GM18517 (cell line): ENCODE results near the gene ZNF350.
"Not testable (repeated sequence)": the region's sequence is repeated elsewhere in the genome, so short reads cannot be mapped to it uniquely, and the experiment has no call there.

ENCODE experiments used
- ATAC-seq: cut with Tn5 transposase; IDR thresholded peaks from one replicate; pipeline ENCODE4 v1.9.1; 2021; ENCODE audit warnings: mild to moderate bottlenecking, moderate library complexity; ENCODE audit not compliant: unreplicated experiment

ZNF350 gene

GRCh38 chr19:51986309-51987291, at the start of gene ZNF350:
Gene ZNF350 (minus strand): TSS chr19:51986840. CDS start chr19:51974360, 12,480 bp downstream.
- peak; percentile 91 for ATAC-seq

GRCh38 chr19:52034051-52034728, 47.5 kb upstream of the ZNF350 start:
- ATAC-seq: no peak

DNA sequence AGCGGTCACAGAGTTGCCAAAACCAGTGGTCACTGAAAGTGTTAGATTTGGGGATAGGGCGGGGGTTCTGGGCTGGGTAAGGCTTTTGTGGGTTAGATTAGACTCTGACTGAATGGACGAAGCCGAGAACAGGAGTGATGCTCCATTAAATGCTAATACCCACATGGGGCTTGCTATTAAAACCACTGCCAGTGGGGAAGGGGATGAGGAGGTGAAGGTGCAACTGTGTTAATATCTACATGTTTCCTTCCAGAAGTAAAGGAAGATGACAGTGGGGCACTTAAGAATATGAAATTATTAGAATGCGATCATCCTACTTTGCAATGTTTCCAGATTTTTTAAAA, 42.1 kb upstream of the ZNF350 start:
- ATAC-seq: no peak

- ATAC-seq: peak; percentile 65
These were observed 41.6 kb upstream of the ZNF350 start, which contains the start of gene ZNF614 for GRCh38 chr19:52028027-52028779. Gene ZNF614 (minus strand): TSS chr19:52028379. CDS start chr19:52025745, 2,634 bp downstream.

DNA sequence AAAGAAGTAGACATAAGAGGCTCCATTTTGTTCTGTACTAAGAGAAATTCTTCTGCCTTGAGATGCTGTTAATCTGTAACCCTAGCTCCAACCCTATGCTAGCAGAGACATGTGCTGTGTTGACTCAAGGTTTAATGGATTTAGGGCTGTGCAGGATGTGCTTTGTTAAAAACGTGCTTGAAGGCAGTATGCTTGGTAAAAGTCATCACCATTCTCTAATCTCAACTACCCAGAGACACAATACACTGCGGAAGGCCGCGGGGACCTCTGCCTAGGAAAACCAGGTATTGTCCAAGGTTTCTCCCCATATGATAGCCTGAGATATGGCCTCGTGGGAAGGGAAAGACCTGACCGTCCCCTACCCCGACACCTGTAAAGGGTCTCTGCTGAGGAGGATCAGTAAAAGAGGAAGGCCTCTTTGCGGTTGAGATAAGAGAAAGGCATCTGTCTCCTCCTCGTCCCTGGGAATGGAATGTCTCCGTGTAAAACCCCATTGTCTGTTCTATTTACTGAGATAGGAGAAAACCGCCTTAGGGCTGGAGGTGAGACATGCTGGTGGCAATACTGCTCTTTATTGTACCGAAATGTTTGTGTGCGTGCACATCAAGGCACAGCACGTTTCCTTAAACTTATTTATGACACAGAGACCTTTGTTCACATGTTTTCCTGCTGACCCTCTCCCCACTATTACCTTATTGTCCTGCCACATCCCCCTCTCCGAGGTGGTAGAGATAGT, 39.8 kb upstream of the ZNF350 start:
- not testable (repeated sequence) for ATAC-seq

- ATAC-seq: not testable (repeated sequence)
These were observed 37.8 kb upstream of the ZNF350 start for GRCh38 chr19:52024478-52024877.

DNA sequence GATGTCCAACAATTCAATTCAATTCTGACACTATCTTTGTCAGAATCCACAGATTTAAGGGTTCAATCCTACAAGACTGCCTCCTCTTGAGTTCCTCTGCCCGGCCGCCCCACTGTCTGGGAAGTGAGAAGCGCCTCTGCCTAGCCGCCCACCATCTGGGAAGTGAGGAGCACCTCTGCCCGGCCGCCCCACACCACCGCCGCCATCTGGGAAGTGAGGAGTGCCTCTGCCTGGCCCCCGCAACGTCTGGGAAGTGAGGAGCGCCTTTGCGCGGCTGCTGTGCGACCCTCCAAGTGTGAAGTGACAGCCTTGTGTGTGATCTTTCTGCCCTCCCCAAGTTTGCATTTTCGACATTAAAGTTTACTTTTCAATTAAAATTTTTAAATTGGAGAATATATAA, 35.6 kb upstream of the ZNF350 start:
- ATAC-seq: no peak

DNA sequence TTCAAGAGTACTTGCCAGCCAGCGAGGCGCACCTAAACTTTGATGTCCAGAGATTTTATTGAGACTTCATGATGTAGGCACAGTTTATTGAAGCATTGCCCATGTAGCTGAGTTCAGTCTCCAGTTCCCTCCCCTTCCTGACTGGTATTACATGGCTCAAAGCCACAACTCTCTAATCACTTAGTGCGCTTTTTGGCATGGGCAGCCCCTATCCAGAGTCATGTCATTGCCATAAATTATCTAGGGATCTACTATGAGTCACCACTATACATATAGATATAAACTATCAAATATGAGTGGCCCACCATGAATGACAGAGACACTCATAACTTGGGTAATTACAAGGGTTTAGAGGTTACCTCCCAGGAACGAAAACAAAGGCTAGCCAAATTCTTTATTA, 33.9 kb upstream of the ZNF350 start:
- no peak for ATAC-seq

DNA sequence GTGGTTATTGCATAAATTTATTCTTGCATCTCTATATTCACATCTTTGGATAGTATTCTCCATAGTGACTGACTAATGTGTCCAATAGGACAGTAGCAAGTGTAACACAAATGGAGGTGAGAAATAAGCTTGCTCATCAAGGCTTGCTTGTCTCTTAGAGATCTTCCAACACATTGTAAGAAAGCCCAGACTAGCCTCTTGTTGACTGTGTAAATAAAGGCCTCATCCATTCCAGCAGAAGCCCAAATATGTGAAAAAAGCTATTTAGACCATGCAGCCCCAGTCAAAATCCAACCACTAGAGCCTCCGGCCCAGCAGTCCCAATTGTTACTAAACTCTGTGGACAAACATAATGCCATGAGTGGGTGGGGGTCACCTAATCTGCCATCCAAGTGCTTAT, 24.0 kb upstream of the ZNF350 start:
- ATAC-seq: no peak

DNA sequence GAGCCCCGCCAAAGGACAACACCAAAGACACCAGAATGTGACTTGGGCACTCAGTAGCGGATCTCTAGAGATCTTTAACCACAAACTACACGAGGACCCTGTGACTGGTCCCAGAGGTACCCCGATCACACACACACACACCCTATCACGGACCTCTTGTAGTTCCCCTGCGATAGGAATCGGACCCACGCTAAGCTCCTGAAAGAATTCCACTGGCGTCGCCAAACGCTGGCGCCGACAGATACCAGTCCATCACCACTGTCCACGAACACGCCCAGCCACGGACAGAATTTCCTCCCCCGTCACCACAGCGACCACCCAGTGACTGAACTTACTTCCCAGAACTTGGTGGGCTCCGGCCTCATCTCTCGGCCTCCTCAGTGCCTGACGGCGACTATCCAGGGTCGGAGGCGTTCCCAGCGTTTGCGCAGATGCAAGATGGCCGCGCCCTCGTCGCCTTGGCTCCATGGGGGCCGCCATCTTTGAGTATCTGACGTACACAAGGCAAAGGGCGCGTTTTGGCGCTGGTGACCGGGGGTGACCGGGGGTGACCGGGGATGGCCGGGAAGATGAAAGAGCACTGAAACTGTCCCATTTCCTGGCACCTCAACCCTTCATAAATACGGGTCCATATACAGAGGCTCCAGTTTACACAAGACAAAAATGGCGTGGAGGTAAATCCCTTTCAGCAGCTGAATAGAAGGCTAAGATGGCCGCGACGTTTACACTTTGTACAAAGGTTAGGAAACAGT, 21.3 kb upstream of the ZNF350 start, which contains the start of gene ZNF615:
ZNF615 (minus strand) TSS at position 406 of the 752 bp plus-strand sequence. CDS start 4,500 bp downstream, outside the sequence.
- ATAC-seq: peak; percentile 82

GRCh38 chr19:52007451-52007805, 20.8 kb upstream of the ZNF350 start:
- no peak for ATAC-seq

GRCh38 chr19:51994048-51994644, 7.5 kb upstream of the ZNF350 start:
- no peak for ATAC-seq

GRCh38 chr19:51993422-51993821, 6.8 kb upstream of the ZNF350 start:
- ATAC-seq: no peak

DNA sequence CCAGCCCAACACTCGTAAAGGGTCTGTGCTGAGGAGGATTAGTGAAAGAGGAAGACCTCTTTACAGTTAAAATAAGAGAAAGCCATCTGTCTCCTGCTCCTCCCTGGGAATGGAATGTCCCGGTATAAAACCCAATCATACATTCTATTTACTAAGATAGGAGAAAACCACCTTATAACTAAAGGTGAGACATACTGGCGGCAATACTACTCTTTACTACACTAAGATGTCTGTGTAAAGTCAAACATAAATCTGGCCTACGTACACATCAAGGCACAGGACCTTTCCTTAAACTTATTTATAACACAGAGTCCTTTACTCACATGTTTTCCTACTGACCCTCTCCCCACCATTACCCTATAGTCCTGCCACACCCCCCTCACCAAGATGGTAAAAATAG, 3.3 kb downstream of the ZNF350 start:
- ATAC-seq: no peak

- not testable (repeated sequence) for ATAC-seq
These were observed 5.7 kb downstream of the ZNF350 start for GRCh38 chr19:51980926-51981325.

DNA sequence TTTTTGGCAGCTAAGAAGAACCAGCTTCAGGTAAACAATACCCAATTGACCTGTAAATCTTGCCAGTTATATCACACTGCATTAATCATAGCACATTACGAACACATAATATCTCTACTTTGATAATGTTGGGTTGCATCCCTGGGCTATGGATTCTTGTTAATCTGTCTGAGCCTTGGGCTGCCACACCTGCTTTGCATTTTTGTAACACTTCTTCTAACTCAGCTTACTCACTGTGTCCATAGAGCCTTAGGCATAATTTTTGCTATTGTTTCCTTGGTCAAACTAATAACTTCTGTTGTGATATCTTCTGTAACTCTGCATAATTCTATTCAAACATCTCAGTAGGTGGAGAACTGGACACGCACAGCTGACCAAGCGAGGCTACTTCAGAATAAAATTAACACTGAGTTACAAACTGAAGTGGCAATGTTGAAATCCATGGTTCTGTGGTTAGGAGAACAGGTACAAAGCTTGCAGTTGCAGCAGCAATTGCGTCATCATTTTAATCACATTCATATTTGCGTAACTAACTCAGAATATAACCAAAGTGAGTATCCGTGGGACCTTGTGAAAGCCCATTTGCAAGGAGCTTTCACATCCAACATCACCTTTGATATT, 6.4 kb downstream of the ZNF350 start:
- ATAC-seq: no peak

DNA sequence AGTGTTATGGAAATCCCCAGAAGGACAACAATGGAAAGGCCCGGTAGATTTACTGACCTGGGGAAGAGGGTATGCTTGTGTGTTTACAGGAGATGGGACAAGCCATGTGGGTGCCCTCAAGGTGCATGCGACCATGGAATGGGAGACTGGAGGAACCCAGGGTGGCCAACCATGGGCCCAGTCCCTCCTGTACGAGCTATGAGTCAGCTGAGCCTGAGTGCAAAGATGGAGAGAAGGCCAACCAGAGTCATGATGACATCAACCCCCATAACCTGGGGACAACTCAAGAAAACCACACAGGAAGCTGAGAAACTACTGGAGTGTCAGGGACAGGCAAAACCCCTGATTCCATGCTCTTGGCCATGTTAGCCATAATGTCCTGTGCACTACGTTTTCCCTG, 7.8 kb downstream of the ZNF350 start:
- no peak for ATAC-seq

DNA sequence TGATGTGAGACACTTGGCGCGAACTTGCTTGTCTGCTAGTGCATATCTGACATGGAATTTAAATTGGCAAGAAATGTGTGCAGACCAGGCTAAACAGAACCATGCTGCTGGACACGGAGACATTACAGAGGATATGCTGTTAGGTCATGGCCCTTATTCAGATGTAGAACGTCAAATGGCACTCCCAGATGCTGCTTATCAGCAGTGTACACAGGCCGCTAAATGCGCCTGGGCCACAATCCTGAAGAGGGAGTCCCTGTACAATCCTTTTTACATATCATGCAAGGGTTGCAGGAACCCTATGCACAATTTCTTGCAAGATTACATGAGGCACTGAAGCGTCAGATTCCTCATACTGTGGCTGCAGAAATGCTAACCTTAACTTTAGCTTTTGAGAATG, 9.3 kb downstream of the ZNF350 start:
- ATAC-seq: no peak

GRCh38 chr19:51976852-51977251, 9.8 kb downstream of the ZNF350 start:
- ATAC-seq: no peak
